Measurements from ENCODE around the gene NUTM1. TPM values are rescaled to one million over a fixed set of nuclear protein-coding genes. Genes with fewer than 3 reads are reported as not detected.

The NUTM1 gene
- total RNA-seq, 2 experiments from 2014 or later = not detected

DNA sequence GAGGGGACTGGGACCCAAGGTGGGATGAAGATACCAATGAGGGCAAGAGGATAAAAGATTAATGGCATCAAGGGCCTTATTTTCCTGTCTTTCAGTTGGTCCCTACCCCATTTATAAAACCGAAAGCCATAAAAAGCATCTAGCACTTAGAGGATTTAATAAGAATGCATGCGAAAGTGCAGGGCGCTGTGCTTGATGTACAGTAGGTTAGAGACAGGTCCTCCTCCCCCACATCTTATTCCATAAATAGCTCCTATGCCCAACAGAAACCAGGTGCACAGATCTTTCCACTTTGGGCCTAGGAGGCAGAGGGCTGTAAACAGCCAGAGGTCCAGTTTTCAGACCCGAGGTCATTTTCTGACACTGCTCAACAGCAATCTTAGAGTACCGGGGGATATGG is 22.7 kb downstream of the NUTM1 start:
- peak in 1 of 14 experiments; percentile 1 for DNase-seq

DNA sequence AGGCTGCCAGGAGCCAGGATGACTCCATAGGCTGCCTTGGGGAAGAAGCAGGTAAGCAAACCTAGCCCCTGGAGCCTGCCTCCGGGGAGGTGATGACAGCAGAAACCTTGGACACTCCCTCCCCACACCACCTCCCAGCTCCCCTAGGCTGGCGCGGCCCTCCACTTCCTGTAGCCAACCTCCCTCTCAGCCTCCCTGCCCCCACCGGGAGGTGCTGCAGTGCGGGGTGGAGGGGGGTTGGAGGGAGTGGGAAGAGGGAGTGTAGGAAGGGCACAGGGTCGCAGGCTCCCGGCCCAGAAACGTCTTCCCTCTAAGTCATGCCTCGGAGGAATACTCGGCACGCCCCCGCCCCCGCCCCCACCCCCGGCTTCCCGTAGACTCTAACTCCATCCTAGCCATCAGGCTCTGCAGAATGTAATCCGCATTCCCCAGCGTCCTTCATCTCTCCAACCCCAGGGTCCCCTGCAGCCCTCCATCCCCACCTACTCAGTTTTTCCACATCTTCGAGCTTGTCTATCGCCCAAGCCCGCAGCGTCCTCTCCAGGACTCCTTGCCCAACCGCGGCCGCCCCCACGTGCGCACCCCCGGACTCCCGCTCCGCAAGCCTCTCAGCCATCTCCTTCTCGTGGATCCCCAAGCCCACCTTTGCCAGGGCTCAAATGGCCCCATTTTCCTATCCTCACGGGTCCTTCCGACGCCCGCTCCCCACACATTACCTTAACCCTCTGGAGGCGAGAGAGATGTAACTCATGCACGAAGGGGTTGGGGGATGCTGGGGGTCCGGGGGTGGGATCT is 23.4 kb downstream of the NUTM1 start:
- H3K4me3 ChIP-seq (ENCODE audit: low read length) = peak overlapping the region; percentile 94
- peaks cover 44% of the 10 kb centered on the region for H3K4me1 Mint-ChIP-seq (ENCODE audit: low read depth)
- intact Hi-C loops (cut with DNase I, micrococcal nuclease) = loop anchor here (1.0 to 5.0 kb wide), 9 partner anchors 23 to 1239 kb away; partner anchors contain the start of genes NOP10 (in 2 of the 2), NUTM1 (in 2 of the 2), AQR (in 1 of the 2) and EMC4 (in 1 of the 2)
- CTCF ChIA-PET = interaction anchor here (0.6 to 3.9 kb wide), 22 partner anchors 8 to 264 kb away, joined by 3 to 51 read pairs (median 6); partner anchors contain the start of genes EMC4, EMC7, KATNBL1 and NOP10
- H3K36me3 Mint-ChIP-seq (ENCODE audit: low read depth) = peaks cover 31% of the 10 kb centered on the region
- peaks cover 40% of the 10 kb centered on the region for H3K4me1 ChIP-seq (ENCODE audit: insufficient read depth, low read length)
- DNase-seq (peak; percentile 20 to 68 (median 42)), ATAC-seq (ENCODE audit: poor library complexity) (peak; percentile 1)
- H3K36me3 ChIP-seq (ENCODE audit: insufficient read depth, low read length) = peaks cover 24% of the 10 kb centered on the region
- H3K9me3 ChIP-seq (ENCODE audit: control insufficient read depth in 1 of 2, insufficient read depth in 1 of 2, low read length in 2 of 2) = no peaks in the 10 kb centered on the region
- H3K27ac ChIP-seq (ENCODE audit: low read depth in 1 of 2, low read length in 2 of 2) = peak overlapping the region; percentile 9 to 40
- no peaks in the 10 kb centered on the region for H3K9me3 Mint-ChIP-seq
- peak overlapping the region; percentile 97 for H3K4me3 Mint-ChIP-seq
- peak overlapping the region; percentile 92 for H3K27ac Mint-ChIP-seq
- H3K27me3 Mint-ChIP-seq = no peaks in the 10 kb centered on the region
- H3K27me3 ChIP-seq (ENCODE audit: control insufficient read depth in 1 of 2, insufficient read depth in 2 of 2, low read length in 2 of 2) = no peaks in the 10 kb centered on the region
- TF ChIP-seq, protein P1, sequence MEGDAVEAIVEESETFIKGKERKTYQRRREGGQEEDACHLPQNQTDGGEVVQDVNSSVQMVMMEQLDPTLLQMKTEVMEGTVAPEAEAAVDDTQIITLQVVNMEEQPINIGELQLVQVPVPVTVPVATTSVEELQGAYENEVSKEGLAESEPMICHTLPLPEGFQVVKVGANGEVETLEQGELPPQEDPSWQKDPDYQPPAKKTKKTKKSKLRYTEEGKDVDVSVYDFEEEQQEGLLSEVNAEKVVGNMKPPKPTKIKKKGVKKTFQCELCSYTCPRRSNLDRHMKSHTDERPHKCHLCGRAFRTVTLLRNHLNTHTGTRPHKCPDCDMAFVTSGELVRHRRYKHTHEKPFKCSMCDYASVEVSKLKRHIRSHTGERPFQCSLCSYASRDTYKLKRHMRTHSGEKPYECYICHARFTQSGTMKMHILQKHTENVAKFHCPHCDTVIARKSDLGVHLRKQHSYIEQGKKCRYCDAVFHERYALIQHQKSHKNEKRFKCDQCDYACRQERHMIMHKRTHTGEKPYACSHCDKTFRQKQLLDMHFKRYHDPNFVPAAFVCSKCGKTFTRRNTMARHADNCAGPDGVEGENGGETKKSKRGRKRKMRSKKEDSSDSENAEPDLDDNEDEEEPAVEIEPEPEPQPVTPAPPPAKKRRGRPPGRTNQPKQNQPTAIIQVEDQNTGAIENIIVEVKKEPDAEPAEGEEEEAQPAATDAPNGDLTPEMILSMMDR (IDR thresholded peaks at IDR 0.05) = no peak
- POLR2A ChIA-PET = interaction anchor here (0.9 to 3.7 kb wide), 16 partner anchors 11 to 327 kb away, joined by 3 to 72 read pairs (median 12); partner anchors contain the start of genes AVEN, EMC4, EMC7 and GOLGA8A

More for the DNA sequence above, 22.7 kb downstream of the NUTM1 start:
- no peaks in the 10 kb centered on the region for H3K9me3 Mint-ChIP-seq
- H3K4me3 Mint-ChIP-seq = peak overlapping the region; percentile 97
- Histone ChIP-seq H3K4me3 (ENCODE audit: low read length) (peak overlapping the region; percentile 94), H3K9me3 (ENCODE audit: control insufficient read depth in 1 of 2, insufficient read depth in 1 of 2, low read length in 2 of 2) (no peaks in the 10 kb centered on the region), H3K27me3 (ENCODE audit: control insufficient read depth in 1 of 2, insufficient read depth in 2 of 2, low read length in 2 of 2) (no peaks in the 10 kb centered on the region), H3K27ac (ENCODE audit: low read depth in 1 of 2, low read length in 2 of 2) (peak overlapping the region; percentile 9 to 40), H3K36me3 (ENCODE audit: insufficient read depth, low read length) (peaks cover 30% of the 10 kb centered on the region), H3K4me1 (ENCODE audit: insufficient read depth, low read length) (peaks cover 40% of the 10 kb centered on the region)
- POLR2A ChIA-PET = interaction anchor here (2.1 to 3.7 kb wide), 6 partner anchors 11 to 327 kb away, joined by 10 to 72 read pairs (median 36); partner anchors contain the start of genes AVEN, NOP10, NUTM1 and SLC12A6
- no peak for ATAC-seq (ENCODE audit: poor library complexity)
- peak overlapping the region; percentile 92 for H3K27ac Mint-ChIP-seq
- TF ChIP-seq, protein P1 (IDR thresholded peaks at IDR 0.05) = no peak
- peaks cover 37% of the 10 kb centered on the region for H3K36me3 Mint-ChIP-seq (ENCODE audit: low read depth)
- H3K4me1 Mint-ChIP-seq (ENCODE audit: low read depth) = peaks cover 44% of the 10 kb centered on the region
- no peaks in the 10 kb centered on the region for H3K27me3 Mint-ChIP-seq
- CTCF ChIA-PET = interaction anchor here (0.6 to 3.9 kb wide), 5 partner anchors 23 to 222 kb away, joined by 4 to 49 read pairs (median 16); partner anchors contain the start of genes KATNBL1, NOP10 and NUTM1
- intact Hi-C loops (cut with DNase I, micrococcal nuclease) = loop anchor here in 1 of 2 experiments (2.0 to 5.0 kb wide), 7 partner anchors 34 to 1239 kb away; partner anchors contain the start of genes AQR, EMC4 and EMC7
